Measurements from ENCODE around the gene ITPRIPL2. TPM values are rescaled to one million over a fixed set of nuclear protein-coding genes. Genes with fewer than 3 reads are reported as not detected.
A peak's percentile ranks its signal among the peaks of the same experiment; 100 is the strongest.

Gene ITPRIPL2
- polyA plus RNA-seq, 1 donor (not counting 4 experiments of a cell fraction or from before 2014, with no cell fraction given), result 5.9 TPM

DNA sequence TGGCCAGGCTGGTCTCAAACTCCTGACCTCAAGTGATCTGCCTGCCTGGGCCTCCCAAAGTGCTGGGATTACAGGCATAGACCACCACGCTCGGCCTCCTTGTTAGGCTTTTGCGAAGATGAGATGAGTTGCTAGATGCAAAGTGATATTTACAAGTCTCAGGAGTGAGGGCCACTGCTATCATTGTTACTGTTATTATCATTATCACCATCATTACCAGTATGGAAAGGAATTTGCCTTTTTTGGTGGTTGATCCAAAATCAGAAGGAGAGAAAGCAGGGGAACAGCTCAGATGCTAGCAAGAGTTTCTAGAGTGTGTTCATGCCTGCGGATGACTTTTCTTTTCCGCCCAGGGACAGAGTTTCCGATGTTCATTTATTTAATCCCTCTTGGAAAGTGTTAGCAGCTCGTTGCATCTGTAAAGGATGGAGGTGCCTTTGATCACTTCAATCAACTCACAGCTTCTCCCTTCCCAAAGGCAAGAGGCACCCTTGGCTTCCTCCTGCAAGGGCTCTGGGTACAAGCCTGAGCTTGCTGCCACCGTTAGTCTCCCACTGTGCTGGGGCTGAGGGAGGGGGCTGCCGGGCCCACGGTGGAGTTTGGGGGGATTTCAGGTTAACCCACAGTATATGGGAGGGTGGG lies 21.6 kb downstream of the ITPRIPL2 start:
- H3K9me3 ChIP-seq (ENCODE audit: control insufficient read depth, low read depth, low read length), result no peaks in the 10 kb centered on the region
- H4K20me1 ChIP-seq (ENCODE audit: control insufficient read depth, extremely low read depth, insufficient read depth, low read length), result no peaks in the 10 kb centered on the region
- H3K9me1 ChIP-seq (ENCODE audit: control insufficient read depth, extremely low read depth, insufficient read depth, low read length), result no peaks in the 10 kb centered on the region
- no peaks in the 10 kb centered on the region for H3K79me2 ChIP-seq (ENCODE audit: control insufficient read depth, insufficient read depth, low read length)
- H2AFZ ChIP-seq (ENCODE audit: control insufficient read depth, low read length), result no peak overlapping the region
- no peak overlapping the region for H3K27ac ChIP-seq (ENCODE audit: control insufficient read depth, insufficient read depth, low read length)
- no peak overlapping the region for H3K9ac ChIP-seq (ENCODE audit: control insufficient read depth, extremely low read depth, insufficient read depth, low read length)
- no peak for FAIRE-seq
- no peak for DNase-seq (ENCODE audit: low read depth, low spot score)
- H3K4me1 ChIP-seq (ENCODE audit: control insufficient read depth, extremely low read depth, insufficient read depth, low read length), result peaks cover 55% of the 10 kb centered on the region
- no peak overlapping the region for H3K4me3 ChIP-seq (ENCODE audit: control insufficient read depth in 2 of 3, extremely low read depth in 1 of 3, insufficient read depth in 2 of 3, low read depth in 1 of 3, low read length in 3 of 3)
- dilution Hi-C loops (cut with MboI; ENCODE audit: extremely low pct_ligation_motif_present, low sequenced_read_pairs), result no loop called here
- H3K36me3 ChIP-seq (ENCODE audit: control insufficient read depth in 2 of 2, extremely low read depth in 1 of 2, insufficient read depth in 2 of 2, low read length in 2 of 2), result no peaks in the 10 kb centered on the region
- H3K4me2 ChIP-seq (ENCODE audit: control insufficient read depth, extremely low read depth, insufficient read depth, low read depth, low read length), result peak overlapping the region; percentile 52
- H3K27me3 ChIP-seq (ENCODE audit: control insufficient read depth, extremely low read depth, insufficient read depth, low read length), result no peaks in the 10 kb centered on the region
- TF ChIP-seq, protein P1, sequence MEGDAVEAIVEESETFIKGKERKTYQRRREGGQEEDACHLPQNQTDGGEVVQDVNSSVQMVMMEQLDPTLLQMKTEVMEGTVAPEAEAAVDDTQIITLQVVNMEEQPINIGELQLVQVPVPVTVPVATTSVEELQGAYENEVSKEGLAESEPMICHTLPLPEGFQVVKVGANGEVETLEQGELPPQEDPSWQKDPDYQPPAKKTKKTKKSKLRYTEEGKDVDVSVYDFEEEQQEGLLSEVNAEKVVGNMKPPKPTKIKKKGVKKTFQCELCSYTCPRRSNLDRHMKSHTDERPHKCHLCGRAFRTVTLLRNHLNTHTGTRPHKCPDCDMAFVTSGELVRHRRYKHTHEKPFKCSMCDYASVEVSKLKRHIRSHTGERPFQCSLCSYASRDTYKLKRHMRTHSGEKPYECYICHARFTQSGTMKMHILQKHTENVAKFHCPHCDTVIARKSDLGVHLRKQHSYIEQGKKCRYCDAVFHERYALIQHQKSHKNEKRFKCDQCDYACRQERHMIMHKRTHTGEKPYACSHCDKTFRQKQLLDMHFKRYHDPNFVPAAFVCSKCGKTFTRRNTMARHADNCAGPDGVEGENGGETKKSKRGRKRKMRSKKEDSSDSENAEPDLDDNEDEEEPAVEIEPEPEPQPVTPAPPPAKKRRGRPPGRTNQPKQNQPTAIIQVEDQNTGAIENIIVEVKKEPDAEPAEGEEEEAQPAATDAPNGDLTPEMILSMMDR (optimal IDR thresholded peaks at IDR 0.05 in 1 of 3, IDR thresholded peaks at IDR 0.05 in 1 of 3, conservative IDR thresholded peaks at IDR 0.05 in 1 of 3; ENCODE audit: extremely low read depth in 1 of 3, insufficient read depth in 2 of 3, low read length in 3 of 3), result no peak
- TF ChIP-seq EZH2 (IDR thresholded peaks at IDR 0.05; ENCODE audit: low read length), result no peak

GRCh38 chr16:19135896-19136438 lies 22.2 kb downstream of the ITPRIPL2 start:
- DNase-seq (ENCODE audit: low read depth, low spot score) (no peak), FAIRE-seq (peak; percentile 72)
- TF ChIP-seq, protein P1 (optimal IDR thresholded peaks at IDR 0.05 in 1 of 3, IDR thresholded peaks at IDR 0.05 in 1 of 3, conservative IDR thresholded peaks at IDR 0.05 in 1 of 3; ENCODE audit: extremely low read depth in 1 of 3, insufficient read depth in 2 of 3, low read length in 3 of 3), result peak in 1 of 3 experiments; percentile 7
- TF ChIP-seq EZH2 (IDR thresholded peaks at IDR 0.05; ENCODE audit: low read length), result no peak
- Histone ChIP-seq H3K4me3 (ENCODE audit: control insufficient read depth in 2 of 3, extremely low read depth in 1 of 3, insufficient read depth in 2 of 3, low read depth in 1 of 3, low read length in 3 of 3) (no peak overlapping the region), H3K9ac (ENCODE audit: control insufficient read depth, extremely low read depth, insufficient read depth, low read length) (no peak overlapping the region), H3K27me3 (ENCODE audit: control insufficient read depth, extremely low read depth, insufficient read depth, low read length) (no peaks in the 10 kb centered on the region), H3K4me1 (ENCODE audit: control insufficient read depth, extremely low read depth, insufficient read depth, low read length) (peaks cover 49% of the 10 kb centered on the region), H3K9me1 (ENCODE audit: control insufficient read depth, extremely low read depth, insufficient read depth, low read length) (no peaks in the 10 kb centered on the region), H4K20me1 (ENCODE audit: control insufficient read depth, extremely low read depth, insufficient read depth, low read length) (no peaks in the 10 kb centered on the region), H3K36me3 (ENCODE audit: control insufficient read depth in 2 of 2, extremely low read depth in 1 of 2, insufficient read depth in 2 of 2, low read length in 2 of 2) (no peaks in the 10 kb centered on the region), H2AFZ (ENCODE audit: control insufficient read depth, low read length) (no peak overlapping the region), H3K79me2 (ENCODE audit: control insufficient read depth, insufficient read depth, low read length) (no peaks in the 10 kb centered on the region), H3K27ac (ENCODE audit: control insufficient read depth, insufficient read depth, low read length) (no peak overlapping the region), H3K9me3 (ENCODE audit: control insufficient read depth, low read depth, low read length) (no peaks in the 10 kb centered on the region), H3K4me2 (ENCODE audit: control insufficient read depth, extremely low read depth, insufficient read depth, low read depth, low read length) (peak overlapping the region; percentile 52)
- dilution Hi-C loops (cut with MboI; ENCODE audit: extremely low pct_ligation_motif_present, low sequenced_read_pairs), result no loop called here
